IMR-90 (cell line): ENCODE data around the gene ALK. TPM values are rescaled to one million over a fixed set of nuclear protein-coding genes. Genes with fewer than 3 reads are reported as not detected.

Experiments
- ATAC-seq: fragments of 200-7000 bp; cut with Tn5 transposase; 2 replicates; pipeline ENCODE4 v1.9.1; 2020; ENCODE audit warnings: low read depth, mild to moderate bottlenecking, moderate library complexity
- BruUV-seq: library from RNA; stranded (reverse); fragments of 400-500 nt; replicated peaks from 2 replicates; lab custom pipeline; 2021; lab: Mats Ljungman, UMichigan
- CTCF ChIA-PET: fragments of 300-600 bp; formaldehyde crosslinking; extraction: SDS; loops from one replicate; lab custom pipeline; 2021; ENCODE audit warnings: antibody characterized with exemption; lab: Yijun Ruan, JAX
- POLR2A ChIA-PET: fragments of 300-600 bp; sonication (Branson Sonifier 250); formaldehyde crosslinking; loops from one replicate; lab custom pipeline; 2022; ENCODE audit warnings: antibody characterized with exemption; ENCODE audit not compliant: unreplicated experiment; lab: Charles Lee
- DNase-seq: peaks from one replicate; pipeline ENCODE4 v3.0.0; 2013
- H2AFZ ChIP-seq: replicated peaks from 2 replicates; pipeline ENCODE3; 2013; ENCODE audit warnings: low read length, mild to moderate bottlenecking; ENCODE audit not compliant: poor library complexity
- H2AK5ac ChIP-seq: 2 replicates; pipeline ENCODE4 v1.6.1; 2013; ENCODE audit warnings: low read depth, low read length, inconsistent platforms
- H2AK9ac ChIP-seq: replicated peaks from 2 replicates; pipeline ENCODE3; 2013; ENCODE audit warnings: mild to moderate bottlenecking, low read depth, low read length, moderate library complexity; ENCODE audit not compliant: poor library complexity
- H2BK120ac ChIP-seq: 2 replicates; pipeline ENCODE4 v1.6.1; 2013; ENCODE audit warnings: low read depth, low read length, inconsistent platforms
- H2BK15ac ChIP-seq: 3 replicates; pipeline ENCODE4 v1.6.1; 2013; ENCODE audit warnings: low read depth, low read length, inconsistent platforms
- H2BK20ac ChIP-seq: 2 replicates; pipeline ENCODE4 v1.6.1; 2013; ENCODE audit warnings: low read depth, mild to moderate bottlenecking, inconsistent platforms, low read length, moderate library complexity
- H2BK5ac ChIP-seq: 2 replicates; pipeline ENCODE4 v1.6.1; 2013; ENCODE audit warnings: mild to moderate bottlenecking, low read depth, low read length, inconsistent platforms; ENCODE audit not compliant: poor library complexity, severe bottlenecking
- H3K14ac ChIP-seq: replicated peaks from 2 replicates; pipeline ENCODE4 v1.6.1; 2013; ENCODE audit warnings: low read depth, low read length, inconsistent platforms
- H3K18ac ChIP-seq: 2 replicates; pipeline ENCODE4 v1.6.1; 2013; ENCODE audit warnings: low read depth, low read length, control low read depth
- H3K23ac ChIP-seq: 2 replicates; pipeline ENCODE4 v1.6.1; 2013; ENCODE audit warnings: low read depth, low read length, inconsistent platforms
- H3K27ac ChIP-seq: 2 replicates; pipeline ENCODE4 v1.5.1; 2013; ENCODE audit warnings: mild to moderate bottlenecking, control low read depth, low read length; ENCODE audit not compliant: insufficient read depth
- H3K27me3 ChIP-seq: 2 replicates; pipeline ENCODE4 v1.6.1; 2013; ENCODE audit warnings: low read length; ENCODE audit not compliant: control insufficient read depth, insufficient read depth
- H3K36me3 ChIP-seq: 2 replicates; pipeline ENCODE4 v1.6.1; 2013; ENCODE audit warnings: low read length, mixed read lengths; ENCODE audit not compliant: control insufficient read depth, insufficient read depth
- H3K4ac ChIP-seq: 2 replicates; pipeline ENCODE4 v1.6.1; 2013; ENCODE audit warnings: low read depth, low read length, inconsistent platforms
- H3K4me1 ChIP-seq: 2 replicates; pipeline ENCODE4 v1.6.1; 2013; ENCODE audit warnings: low read length, mixed read lengths; ENCODE audit not compliant: control insufficient read depth, insufficient read depth
- H3K4me2 ChIP-seq: 2 replicates; pipeline ENCODE4 v1.6.1; 2013; ENCODE audit warnings: low read depth, mild to moderate bottlenecking, control low read depth, low read length, moderate library complexity
- H3K4me3 ChIP-seq: 2 replicates; pipeline ENCODE4 v1.5.1; 2013; ENCODE audit warnings: low read depth, mild to moderate bottlenecking, control low read depth, low read length, moderate library complexity; ENCODE audit not compliant: insufficient read depth
- H3K56ac ChIP-seq: 2 replicates; pipeline ENCODE4 v1.6.1; 2013; ENCODE audit warnings: low read length, inconsistent platforms; ENCODE audit not compliant: insufficient read depth; ENCODE audit errors: extremely low read depth
- H3K79me1 ChIP-seq, 2 experiments: 2 replicates each; pipeline ENCODE4 v1.6.1; 2013; ENCODE audit warnings: low read length in 2 of 2, inconsistent platforms in 1 of 2, low read depth in 1 of 2
- H3K9ac ChIP-seq: 2 replicates; pipeline ENCODE4 v1.6.1; 2013; ENCODE audit warnings: low read depth, low read length, control low read depth
- H3K9me1 ChIP-seq: 2 replicates; pipeline ENCODE4 v1.6.1; 2013; ENCODE audit warnings: low read length, inconsistent platforms; ENCODE audit not compliant: insufficient read depth
- H3K9me3 ChIP-seq: 2 replicates; pipeline ENCODE4 v1.6.1; 2013; ENCODE audit warnings: low read length; ENCODE audit not compliant: control insufficient read depth, insufficient read depth
- H4K20me1 ChIP-seq: 2 replicates; pipeline ENCODE4 v1.6.1; 2013; ENCODE audit warnings: low read length, inconsistent platforms; ENCODE audit not compliant: insufficient read depth
- H4K5ac ChIP-seq: 2 replicates; pipeline ENCODE4 v1.6.1; 2013; ENCODE audit warnings: mild to moderate bottlenecking, low read depth, low read length, control low read depth
- H4K8ac ChIP-seq, 2 experiments: 2 replicates each; pipeline ENCODE4 v1.6.1; 2013; ENCODE audit warnings: low read depth in 2 of 2, low read length in 2 of 2, control low read depth in 1 of 2, inconsistent platforms in 1 of 2
- H4K91ac ChIP-seq: 2 replicates; pipeline ENCODE4 v1.6.1; 2013; ENCODE audit warnings: low read depth, low read length, inconsistent platforms; ENCODE audit not compliant: insufficient read depth
- BHLHE40 ChIP-seq: fragments of 150-350 bp; IDR thresholded peaks from 2 replicates; pipeline ENCODE4 v1.6.1; 2016; ENCODE audit warnings: mild to moderate bottlenecking, low read depth, low read length
- CEBPB ChIP-seq: IDR thresholded peaks from 2 replicates; pipeline ENCODE4 v1.6.1; 2012; ENCODE audit warnings: low read depth, low read length, improper control_type of control experiment
- CHD1 ChIP-seq: IDR thresholded peaks from 2 replicates; pipeline ENCODE4 v1.6.1; 2012; ENCODE audit warnings: low read depth, low read length, improper control_type of control experiment
- CTCF ChIP-seq: conservative IDR thresholded peaks from 2 replicates; pipeline ENCODE4 v1.5.1; 2012; ENCODE audit warnings: mild to moderate bottlenecking, low read depth, low read length, improper control_type of control experiment
- ELK1 ChIP-seq: fragments of 150-350 bp; IDR thresholded peaks from 2 replicates; pipeline ENCODE4 v1.6.1; 2016; ENCODE audit warnings: low read depth, mild to moderate bottlenecking, low read length, moderate library complexity, borderline replicate concordance
- FOS ChIP-seq: fragments of 150-350 bp; IDR thresholded peaks from 2 replicates; pipeline ENCODE4 v1.6.1; 2016; ENCODE audit warnings: low read depth, low read length
- MAFK ChIP-seq: IDR thresholded peaks from 2 replicates; pipeline ENCODE4 v1.6.1; 2012; ENCODE audit warnings: low read depth, low read length, improper control_type of control experiment
- MAZ ChIP-seq: IDR thresholded peaks from 2 replicates; pipeline ENCODE4 v1.6.1; 2012; ENCODE audit warnings: low read depth, mild to moderate bottlenecking, low read length, improper control_type of control experiment, moderate library complexity, borderline replicate concordance
- MXI1 ChIP-seq: IDR thresholded peaks from 2 replicates; pipeline ENCODE4 v1.6.1; 2012; ENCODE audit warnings: low read depth, mild to moderate bottlenecking, low read length, moderate library complexity, borderline replicate concordance
- NFE2L2 ChIP-seq: fragments of 150-350 bp; IDR thresholded peaks from 2 replicates; pipeline ENCODE4 v1.6.1; 2016; ENCODE audit warnings: low read depth, mild to moderate bottlenecking, low read length
- POLR2A ChIP-seq: IDR thresholded peaks from 2 replicates; pipeline ENCODE4 v1.6.1; 2012; ENCODE audit warnings: mild to moderate bottlenecking, low read depth, low read length
- RAD21 ChIP-seq: IDR thresholded peaks from 2 replicates; pipeline ENCODE4 v1.6.1; 2012; ENCODE audit warnings: low read length, improper control_type of control experiment
- RCOR1 ChIP-seq: IDR thresholded peaks from 2 replicates; pipeline ENCODE4 v1.6.1; 2012; ENCODE audit warnings: mild to moderate bottlenecking, low read length, improper control_type of control experiment; ENCODE audit not compliant: insufficient replicate concordance
- RFX5 ChIP-seq: IDR thresholded peaks from 2 replicates; pipeline ENCODE4 v1.8.0; 2012; ENCODE audit warnings: low read depth, mild to moderate bottlenecking, low read length, moderate library complexity
- SMC3 ChIP-seq: fragments of 150-350 bp; IDR thresholded peaks from 2 replicates; pipeline ENCODE4 v1.6.1; 2016; ENCODE audit warnings: low read depth, mild to moderate bottlenecking, antibody characterized with exemption, low read length, moderate library complexity
- USF2 ChIP-seq: fragments of 150-350 bp; IDR thresholded peaks from 2 replicates; pipeline ENCODE4 v1.6.1; 2017; ENCODE audit warnings: mild to moderate bottlenecking, antibody characterized with exemption, low read length, low read depth
- WGBS, 2 experiments: methylation state at CpG; one replicate each; pipeline versions ENCODE4 v1.1.5 to v1.1.7; 2013; ENCODE audit warnings: missing lambda C conversion rate in 2 of 2; ENCODE audit not compliant: insufficient read length in 1 of 2; ENCODE audit errors: extremely low coverage in 2 of 2; 5-methylcytosine and 5-hydroxymethylcytosine counted together
- dilution Hi-C: fragments of 300-500 bp; cut with HindIII; formaldehyde crosslinking; loops from one replicate; pipeline ENCODE4 v1.14.3; 2018; ENCODE audit warnings: low sequenced_read_pairs; ENCODE audit not compliant: unreplicated experiment
- in situ Hi-C: fragments of 300-500 bp; cut with MboI; formaldehyde crosslinking; loops from 3 replicates; pipeline ENCODE4 v1.14.3; 2019; ENCODE audit warnings: low sequenced_read_pairs, inconsistent platforms, mixed read lengths
- intact Hi-C: fragments of 100-400 bp; cut with micrococcal nuclease; formaldehyde crosslinking; loops from 2 replicates; pipeline ENCODE4 v1.10.0; 2022
- polyA plus RNA-seq, 3 experiments: library from polyadenylated mRNA; depleted of rRNA; stranded (reverse); fragments of >200 nt; gene quantifications; 2 replicates each; pipeline ENCODE4 v1.2.3, GENCODE V29; 2012; ENCODE audit warnings: low replicate concordance in 1 of 3
- total RNA-seq: library from RNA; depleted of rRNA; stranded (reverse); fragments of >200 nt; gene quantifications from 2 replicates; pipeline ENCODE4 v1.2.3, GENCODE V29; 2012

ALK gene
- total and polyA plus RNA-seq, 2 of the 4 experiments (the other 2 are of a cell fraction): not detected

- ChIA-PET POLR2A (no interaction called here), CTCF (no interaction called here)
- H4K8ac ChIP-seq: no peak overlapping the region
- no peak overlapping the region for H3K4me3 ChIP-seq
- H3K79me1 ChIP-seq: no peaks in the 10 kb centered on the region
- H2BK15ac ChIP-seq: no peak overlapping the region
- H3K27ac ChIP-seq: no peak overlapping the region
- H3K4me1 ChIP-seq: no peaks in the 10 kb centered on the region
- peaks cover 6% of the 10 kb centered on the region; the same call in 1 of the 2 replicates for H3K27me3 ChIP-seq
- H3K23ac ChIP-seq: no peak overlapping the region
- in situ Hi-C loops: no loop called here
- H4K91ac ChIP-seq: no peak overlapping the region
- no peaks in the 10 kb centered on the region for H3K9me1 ChIP-seq
- no peaks in the 10 kb centered on the region for H3K36me3 ChIP-seq
- BruUV-seq: no TSS peak
- no peak overlapping the region for H4K5ac ChIP-seq
- no peak overlapping the region for H3K4ac ChIP-seq
- no peak overlapping the region for H2AFZ ChIP-seq
- H3K14ac ChIP-seq: no peak overlapping the region
- no peak overlapping the region for H3K56ac ChIP-seq
- intact Hi-C loops: no loop called here
- ATAC-seq: no peak
- no peak overlapping the region for H3K4me2 ChIP-seq
- H2AK9ac ChIP-seq: no peak overlapping the region
- TF ChIP-seq MXI1 (no peak), CTCF (no peak), RCOR1 (no peak), BHLHE40 (no peak), CEBPB (no peak), SMC3 (no peak), USF2 (no peak), MAFK (no peak), ELK1 (no peak), MAZ (no peak), NFE2L2 (no peak), CHD1 (no peak), POLR2A (no peak), RFX5 (no peak), FOS (no peak), RAD21 (no peak)
- H3K18ac ChIP-seq: no peak overlapping the region
- H2BK120ac ChIP-seq: no peak overlapping the region
- H3K9ac ChIP-seq: no peak overlapping the region
- 20% methylated on average over 1 of the region's 3 CpGs; no CpG with 5 or more reads in 1 of the 2 experiments for WGBS, 2 experiments
- no peak for DNase-seq
- dilution Hi-C loops: no loop called here
- H2BK5ac ChIP-seq: no peak overlapping the region
- H4K20me1 ChIP-seq: no peaks in the 10 kb centered on the region
- H3K9me3 ChIP-seq: no peaks in the 10 kb centered on the region
- H2AK5ac ChIP-seq: no peak overlapping the region
- no peak overlapping the region for H2BK20ac ChIP-seq
Measured at GRCh38 chr2:29655391-29656086, 265.8 kb downstream of the ALK start.
